Embryonic facial prominence (tissue), 1 donor: ENCODE results near the gene GZMM.

ENCODE experiments used
- DNase-seq: peaks from one replicate; pipeline ENCODE4 v3.0.0-alpha.2; 2016; ENCODE audit errors: extremely low spot score

GZMM gene

GRCh38 chr19:512547-513365 lies 31.1 kb upstream of the GZMM start:
- DNase-seq, result no peak

GRCh38 chr19:513368-514165 lies 30.3 kb upstream of the GZMM start:
- no peak for DNase-seq

GRCh38 chr19:514166-514663 lies 29.6 kb upstream of the GZMM start:
- DNase-seq, result no peak

- peak; percentile 89 for DNase-seq
These were observed 25.9 kb upstream of the GZMM start for GRCh38 chr19:517721-518597.

- no peak for DNase-seq
These were observed 25.1 kb upstream of the GZMM start for GRCh38 chr19:518598-519231.

- no peak for DNase-seq
These were observed 24.4 kb upstream of the GZMM start for GRCh38 chr19:519449-519865.

GRCh38 chr19:522726-523125 lies 21.1 kb upstream of the GZMM start:
- DNase-seq, result no peak

GRCh38 chr19:524062-524674 lies 19.7 kb upstream of the GZMM start:
- no peak for DNase-seq

GRCh38 chr19:525029-525428 lies 18.8 kb upstream of the GZMM start:
- no peak for DNase-seq

GRCh38 chr19:525857-526419 lies 17.9 kb upstream of the GZMM start:
- DNase-seq, result no peak

- DNase-seq, result no peak
These were observed 13.5 kb upstream of the GZMM start for GRCh38 chr19:530134-531008.

GRCh38 chr19:531009-531752 lies 12.7 kb upstream of the GZMM start:
- DNase-seq, result peak; percentile 82

- no peak for DNase-seq
These were observed 11.9 kb upstream of the GZMM start, which contains the start of gene CDC34 for GRCh38 chr19:531753-532560. Gene CDC34 (plus strand): TSS chr19:531760. CDS start chr19:531932, 172 bp downstream.

- DNase-seq, result no peak
These were observed 11.1 kb upstream of the GZMM start for GRCh38 chr19:532561-533363.

- no peak for DNase-seq
These were observed 10.3 kb upstream of the GZMM start for GRCh38 chr19:533364-534058.

GRCh38 chr19:534088-534487 lies 9.8 kb upstream of the GZMM start:
- DNase-seq, result no peak
